H9 (cell line): Measurements from ENCODE around the gene RFX4. TPM values are rescaled to one million over a fixed set of nuclear protein-coding genes. Genes with fewer than 3 reads are reported as not detected.

Source experiments
- DNase-seq: peaks from one replicate; pipeline ENCODE4 v3.0.0-alpha.2; 2017
- H2AFZ ChIP-seq: one replicate; pipeline ENCODE4 v1.6.1; 2013; ENCODE audit warnings: mild to moderate bottlenecking, low read length, control low read depth, moderate library complexity
- H2AK5ac ChIP-seq: 2 replicates; pipeline ENCODE4 v1.6.1; 2013; ENCODE audit warnings: low read length, control low read depth, mixed read lengths; ENCODE audit not compliant: insufficient read length
- H2BK120ac ChIP-seq: one replicate; pipeline ENCODE4 v1.6.1; 2013; ENCODE audit warnings: low read depth, mild to moderate bottlenecking, low read length, control low read depth, inconsistent platforms; ENCODE audit not compliant: poor library complexity, severe bottlenecking
- H2BK12ac ChIP-seq: 2 replicates; pipeline ENCODE4 v1.6.1; 2013; ENCODE audit warnings: low read length, control low read depth, mixed read lengths, low read depth; ENCODE audit not compliant: insufficient read length
- H2BK15ac ChIP-seq: 2 replicates; pipeline ENCODE4 v1.6.1; 2013; ENCODE audit warnings: low read depth, low read length, control low read depth
- H2BK20ac ChIP-seq: one replicate; pipeline ENCODE4 v1.6.1; 2013; ENCODE audit warnings: low read depth, mild to moderate bottlenecking, low read length, control low read depth, inconsistent platforms; ENCODE audit not compliant: poor library complexity, severe bottlenecking
- H2BK5ac ChIP-seq: 2 replicates; pipeline ENCODE4 v1.6.1; 2013; ENCODE audit warnings: low read length, control low read depth, mixed read lengths; ENCODE audit not compliant: insufficient read length
- H3K14ac ChIP-seq: 2 replicates; pipeline ENCODE4 v1.6.1; 2013; ENCODE audit warnings: low read length, control low read depth; ENCODE audit not compliant: insufficient read depth
- H3K18ac ChIP-seq: 2 replicates; pipeline ENCODE4 v1.6.1; 2013; ENCODE audit warnings: low read depth, mild to moderate bottlenecking, mixed read lengths, low read length, control low read depth; ENCODE audit not compliant: insufficient read length
- H3K23ac ChIP-seq: 2 replicates; pipeline ENCODE4 v1.6.1; 2013; ENCODE audit warnings: low read length, control low read depth, mixed read lengths, low read depth; ENCODE audit not compliant: insufficient read length
- H3K23me2 ChIP-seq: 2 replicates; pipeline ENCODE4 v1.6.1; 2013; ENCODE audit warnings: low read depth, mild to moderate bottlenecking, mixed read lengths, low read length, control low read depth; ENCODE audit not compliant: insufficient read length, poor library complexity, severe bottlenecking
- H3K27ac ChIP-seq: 2 replicates; pipeline ENCODE4 v1.5.1; 2013; ENCODE audit warnings: low read length, control low read depth, mixed read lengths, low read depth; ENCODE audit not compliant: insufficient read length
- H3K27me3 ChIP-seq: 2 replicates; pipeline ENCODE4 v1.6.1; 2013; ENCODE audit warnings: low read length, control low read depth, inconsistent platforms; ENCODE audit not compliant: insufficient read depth
- H3K4ac ChIP-seq: 2 replicates; pipeline ENCODE4 v1.6.1; 2013; ENCODE audit warnings: low read depth, mild to moderate bottlenecking, control low read depth, inconsistent platforms, low read length, moderate library complexity
- H3K4me1 ChIP-seq: 2 replicates; pipeline ENCODE4 v1.6.1; 2013; ENCODE audit warnings: low read length, control low read depth, inconsistent platforms; ENCODE audit not compliant: insufficient read depth
- H3K4me2 ChIP-seq: 2 replicates; pipeline ENCODE4 v1.6.1; 2013; ENCODE audit warnings: low read length, control low read depth, mixed read lengths; ENCODE audit not compliant: insufficient read length, insufficient read depth
- H3K56ac ChIP-seq: 2 replicates; pipeline ENCODE4 v1.6.1; 2013; ENCODE audit warnings: low read depth, mild to moderate bottlenecking, mixed read lengths, low read length, control low read depth; ENCODE audit not compliant: insufficient read length
- H3K79me1 ChIP-seq: 2 replicates; pipeline ENCODE4 v1.6.1; 2013; ENCODE audit warnings: low read depth, mild to moderate bottlenecking, moderate library complexity, low read length, control low read depth, inconsistent platforms; ENCODE audit not compliant: insufficient read depth, poor library complexity, severe bottlenecking
- H3K79me2 ChIP-seq: 2 replicates; pipeline ENCODE4 v1.6.1; 2013; ENCODE audit warnings: low read length, control low read depth, inconsistent platforms; ENCODE audit not compliant: insufficient read depth
- H3K9ac ChIP-seq: 2 replicates; pipeline ENCODE4 v1.6.1; 2013; ENCODE audit warnings: low read length, control low read depth, mixed read lengths; ENCODE audit not compliant: insufficient read length; ENCODE audit errors: extremely low read depth
- H3K9me3 ChIP-seq: one replicate; pipeline ENCODE4 v1.6.1; 2013; ENCODE audit warnings: low read depth, low read length, inconsistent platforms; ENCODE audit not compliant: control insufficient read depth
- H3T11ph ChIP-seq: one replicate; pipeline ENCODE4 v1.6.1; 2013; ENCODE audit warnings: mild to moderate bottlenecking, low read length, control low read depth, inconsistent platforms
- H4K20me1 ChIP-seq: one replicate; pipeline ENCODE4 v1.6.1; 2013; ENCODE audit not compliant: control insufficient read depth, insufficient read length, insufficient read depth
- H4K5ac ChIP-seq: 2 replicates; pipeline ENCODE4 v1.6.1; 2013; ENCODE audit warnings: low read depth, mild to moderate bottlenecking, mixed read lengths, low read length, control low read depth; ENCODE audit not compliant: insufficient read length
- H4K8ac ChIP-seq: replicated peaks from 2 replicates; pipeline ENCODE4 v1.6.1; 2013; ENCODE audit warnings: low read length, control low read depth, mixed read lengths, low read depth; ENCODE audit not compliant: insufficient read length
- H4K91ac ChIP-seq: 2 replicates; pipeline ENCODE4 v1.6.1; 2013; ENCODE audit warnings: low read depth, mild to moderate bottlenecking, moderate library complexity, mixed read lengths, low read length, control low read depth; ENCODE audit not compliant: insufficient read length
- H3K27ac Mint-ChIP-seq, 3 experiments: 2 replicates in 2 of 3; 3 replicates in 1 of 3; pipeline ENCODE4 v1.8.0; 2020 to 2021; ENCODE audit warnings: mixed read lengths in 3 of 3, mild to moderate bottlenecking in 1 of 3, moderate library complexity in 1 of 3
- H3K27me3 Mint-ChIP-seq: 2 replicates; pipeline ENCODE4 v1.8.0; 2021; ENCODE audit warnings: low read depth, mild to moderate bottlenecking, moderate library complexity, mixed read lengths
- H3K36me3 Mint-ChIP-seq, 3 experiments: 2 replicates in 2 of 3; 3 replicates in 1 of 3; pipeline ENCODE4 v1.8.0; 2020 to 2021; ENCODE audit warnings: low read depth in 3 of 3, mixed read lengths in 3 of 3; ENCODE audit not compliant: insufficient read depth in 1 of 3
- H3K4me1 Mint-ChIP-seq, 2 experiments: 2 replicates each; pipeline ENCODE4 v1.8.0; 2020; ENCODE audit warnings: mixed read lengths in 2 of 2
- H3K4me3 Mint-ChIP-seq, 2 experiments: 2 replicates in 1 of 2; 3 replicates in 1 of 2; pipeline ENCODE4 v1.8.0; 2020 to 2021; ENCODE audit warnings: mild to moderate bottlenecking in 2 of 2, mixed read lengths in 2 of 2, moderate library complexity in 1 of 2
- H3K9me3 Mint-ChIP-seq, 2 experiments: 2 replicates in 1 of 2; 3 replicates in 1 of 2; pipeline ENCODE4 v1.8.0; 2020; ENCODE audit warnings: mild to moderate bottlenecking in 2 of 2, mixed read lengths in 2 of 2, moderate library complexity in 1 of 2
- CTCF ChIP-seq: fragments of 200-600 bp; sonication (generic); conservative IDR thresholded peaks from 3 replicates; pipeline ENCODE4 v1.8.0; 2021; ENCODE audit warnings: antibody characterized with exemption, mild to moderate bottlenecking
- WGBS: extraction: QIAGEN DNeasy Blood & Tissue Kit; methylation state at CpG from one replicate; pipeline ENCODE4 v1.1.7; 2013; ENCODE audit warnings: missing lambda C conversion rate, low lambda C conversion rate, mixed read lengths; ENCODE audit not compliant: insufficient read length; ENCODE audit errors: extremely low coverage; 5-methylcytosine and 5-hydroxymethylcytosine counted together
- total RNA-seq: library from RNA; stranded (reverse); gene quantifications from 2 replicates; pipeline ENCODE4 v1.2.1, GENCODE V29; 2021

Gene RFX4
- total RNA-seq, 1 experiment from 2014 or later: 0.57 TPM

DNA sequence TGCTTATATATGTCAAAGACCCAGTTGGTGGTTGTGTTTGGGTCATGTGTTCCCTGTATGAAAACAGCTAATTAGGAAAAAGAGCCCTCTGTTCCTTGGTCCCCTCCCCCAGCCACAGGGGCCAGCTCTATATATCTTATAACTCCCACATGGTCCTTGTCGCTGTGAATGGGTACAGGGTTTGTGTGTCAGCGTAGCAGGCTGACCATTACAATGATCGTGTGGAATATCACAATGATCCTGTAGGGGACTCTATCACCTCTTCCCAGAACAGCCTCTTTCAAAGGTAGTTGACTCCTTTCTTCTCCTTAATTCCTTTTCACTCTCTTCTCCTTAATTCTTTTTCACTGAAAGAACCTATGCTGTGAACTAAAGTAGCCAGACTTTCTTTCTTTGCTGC is 140.0 kb downstream of the RFX4 start:
- Histone ChIP-seq H3K9me3 (no peaks in the 10 kb centered on the region), H3K79me2 (no peaks in the 10 kb centered on the region), H2BK12ac (no peak overlapping the region), H3T11ph (no peak overlapping the region), H3K79me1 (no peaks in the 10 kb centered on the region), H2BK120ac (no peak overlapping the region), H3K4ac (no peak overlapping the region), H4K91ac (no peak overlapping the region), H2AFZ (no peak overlapping the region), H2AK5ac (no peak overlapping the region), H4K5ac (no peak overlapping the region), H3K4me2 (no peak overlapping the region), H3K23ac (no peak overlapping the region), H3K56ac (no peak overlapping the region), H3K23me2 (no peaks in the 10 kb centered on the region), H2BK5ac (no peak overlapping the region), H2BK15ac (no peak overlapping the region), H3K18ac (no peak overlapping the region), H4K20me1 (no peaks in the 10 kb centered on the region), H4K8ac (no peak overlapping the region), H3K4me1 (no peaks in the 10 kb centered on the region), H3K14ac (no peak overlapping the region), H2BK20ac (no peak overlapping the region), H3K27me3 (no peaks in the 10 kb centered on the region), H3K9ac (no peak overlapping the region), H3K27ac (no peak overlapping the region)
- no peak for DNase-seq
- Mint-ChIP-seq H3K27me3 (peaks cover 2% of the 10 kb centered on the region; the same call in 1 of the 2 replicates), H3K4me3 (no peak overlapping the region), H3K36me3 (no peaks in the 10 kb centered on the region; a peak in 2 of 7 replicates), H3K9me3 (peaks cover 0 to 2% of the 10 kb centered on the region in 2 experiments; a peak in 3 of 5 replicates), H3K4me1 (peaks cover 21 to 26% of the 10 kb centered on the region in 2 experiments), H3K27ac (no peak overlapping the region)
- peak; percentile 62 for TF ChIP-seq CTCF
- no CpG with 5 or more reads among the region's 3 CpGs for WGBS
